NCI-H1092 treated with DMSO at 0.1 percent for 48 hours (cell line): ENCODE measurements around the gene SMPD3.

ENCODE experiments used
- DNase-seq: peaks from one replicate; lab custom pipeline; 2025; lab: John Stamatoyannopoulos, UW

Gene SMPD3

DNA sequence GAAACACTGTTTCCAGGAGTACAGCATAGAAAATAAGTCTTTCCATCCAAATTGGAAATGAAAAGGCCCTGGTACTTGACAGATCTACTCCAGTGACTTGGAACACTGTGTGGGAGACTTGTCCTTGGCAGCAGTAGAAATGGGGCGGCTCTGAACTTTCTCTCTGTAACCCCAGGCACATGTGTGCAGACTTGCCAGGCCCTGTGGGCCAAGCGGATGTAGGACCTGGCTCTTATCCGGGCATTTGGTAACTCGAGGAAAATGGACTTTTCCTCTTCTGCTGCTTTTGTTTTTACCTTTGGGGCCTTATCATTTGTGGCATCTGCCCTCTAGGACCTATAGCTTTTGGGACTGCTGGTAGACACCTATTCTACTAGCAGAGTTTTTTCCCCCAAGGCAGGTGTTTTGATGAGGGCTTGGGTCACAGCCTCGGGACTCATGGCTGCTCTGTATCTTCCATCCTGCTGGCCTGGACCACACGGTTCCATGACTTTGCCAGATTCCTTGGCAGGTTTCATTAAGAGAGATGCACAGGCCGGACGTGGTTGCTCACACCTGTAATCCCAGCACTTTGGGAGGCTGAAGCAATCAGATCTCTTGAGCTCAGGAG is 43.5 kb downstream of the SMPD3 start:
- no peak for DNase-seq

DNA sequence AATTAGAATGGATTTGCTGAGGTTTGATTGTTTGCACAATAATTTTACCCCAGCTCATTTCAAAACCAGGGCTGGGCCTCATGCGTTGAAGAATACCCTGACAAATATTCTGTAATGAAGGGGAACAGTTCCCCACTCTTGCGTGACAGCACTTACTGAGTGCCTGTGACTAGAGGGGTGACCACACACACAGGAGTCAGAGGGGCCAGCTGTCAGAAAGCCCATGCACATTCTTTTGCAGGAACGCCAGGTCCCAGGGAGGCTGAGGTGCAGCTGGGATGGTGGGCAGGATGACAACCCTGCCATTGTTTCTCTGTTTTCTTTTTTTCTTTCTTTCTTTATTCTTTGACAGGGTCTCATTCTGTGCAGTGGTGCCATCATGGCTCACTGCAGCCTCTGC is 44.6 kb downstream of the SMPD3 start:
- no peak for DNase-seq

DNA sequence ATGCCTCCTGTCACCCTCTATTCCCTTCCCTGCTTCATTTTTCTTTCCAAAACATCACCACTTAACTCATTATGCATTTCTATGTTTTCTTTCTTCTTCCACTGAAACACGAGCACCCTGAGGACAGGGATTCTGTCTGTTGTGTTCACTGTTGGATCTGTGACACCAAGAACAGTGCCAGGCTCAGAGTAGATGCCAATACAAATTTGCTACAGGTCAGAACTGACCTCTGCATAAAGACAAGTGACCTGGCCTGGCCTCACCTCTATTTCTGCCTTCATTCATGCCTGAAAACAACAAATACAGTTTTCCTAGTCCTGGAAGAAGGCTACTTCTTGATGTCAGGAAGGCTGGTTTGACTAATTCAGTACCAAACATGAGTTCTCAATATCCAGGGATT is 45.1 kb downstream of the SMPD3 start:
- DNase-seq = no peak

DNA sequence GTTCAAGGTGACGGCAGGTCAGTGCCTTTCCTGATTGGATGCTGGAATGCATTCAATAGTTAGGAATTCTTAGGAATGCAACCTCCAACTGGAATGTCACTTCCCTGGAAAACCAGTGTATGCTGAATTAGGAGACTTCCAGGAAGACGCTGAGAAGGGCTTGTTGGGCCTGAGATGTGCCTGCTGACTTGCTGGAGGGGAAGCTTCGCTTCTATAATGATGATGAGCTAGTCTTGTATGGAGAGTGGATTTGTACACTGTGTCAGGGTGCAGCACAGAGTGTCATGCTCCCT is 45.6 kb downstream of the SMPD3 start:
- DNase-seq = no peak

DNA sequence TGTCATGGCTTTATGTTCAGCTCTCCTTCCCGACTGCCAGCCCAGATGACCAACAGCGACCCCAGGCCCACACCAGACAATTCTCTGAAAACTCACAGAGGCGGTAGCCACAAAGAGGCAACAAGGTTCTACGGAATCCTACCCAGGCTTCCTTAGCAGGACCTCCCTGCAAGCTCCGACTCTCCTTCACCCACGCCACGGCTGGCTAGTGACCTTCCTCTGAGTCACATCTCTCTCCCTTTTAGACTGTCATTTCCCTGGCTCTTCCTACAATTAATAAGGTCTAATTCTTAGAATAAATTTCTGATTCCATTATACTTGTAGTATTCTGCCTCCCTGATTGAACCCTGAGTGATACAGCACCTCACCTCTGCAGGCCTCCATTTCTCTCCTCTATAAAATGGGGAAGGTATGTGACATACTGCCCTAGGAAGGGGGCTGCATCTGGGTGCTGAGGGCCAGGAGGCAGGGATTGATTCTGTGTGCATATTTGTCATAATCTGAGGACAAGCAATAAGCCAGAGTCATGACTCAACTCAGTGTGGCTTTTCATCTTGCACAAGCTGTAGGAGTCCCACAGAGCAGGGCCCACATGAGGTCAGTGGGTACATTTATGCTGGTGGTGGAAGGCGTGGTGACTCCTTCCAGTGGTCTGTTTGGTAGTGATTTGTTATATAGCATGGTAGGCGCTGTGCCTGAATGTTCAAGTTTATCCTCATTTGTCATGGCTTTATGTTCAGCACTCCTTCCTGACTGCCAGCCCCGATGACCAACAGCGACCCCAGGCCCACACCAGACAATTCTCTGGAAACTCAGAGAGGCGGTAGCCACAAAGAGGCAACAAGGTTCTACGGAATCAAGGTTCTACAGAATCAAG is 46.2 kb downstream of the SMPD3 start:
- no peak for DNase-seq

DNA sequence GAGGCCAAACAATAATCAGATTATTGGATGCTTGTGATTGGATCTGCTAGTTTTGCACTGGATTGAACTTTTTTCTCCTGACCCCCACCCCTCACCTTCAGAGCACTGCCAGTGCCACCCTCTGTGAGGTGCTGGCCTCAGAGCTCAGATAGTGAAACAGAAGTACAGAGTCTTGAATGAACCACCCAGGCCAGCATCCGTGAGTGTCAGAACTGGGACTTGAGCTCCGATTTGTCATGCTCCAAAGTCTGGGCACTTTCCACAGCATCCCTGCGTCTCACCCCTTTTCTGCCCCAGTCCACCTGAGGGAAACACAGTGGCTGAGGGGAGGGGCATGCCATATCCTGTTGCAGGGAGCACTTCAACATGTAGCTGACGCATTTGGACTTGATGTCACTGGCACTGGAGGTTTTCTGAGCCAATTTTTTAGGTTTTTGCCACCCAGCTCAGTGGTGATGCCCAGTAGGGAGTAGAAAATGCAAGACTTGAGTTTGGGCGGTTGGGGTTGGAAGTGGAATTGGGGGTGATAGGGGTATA is 47.3 kb downstream of the SMPD3 start:
- no peak for DNase-seq

DNA sequence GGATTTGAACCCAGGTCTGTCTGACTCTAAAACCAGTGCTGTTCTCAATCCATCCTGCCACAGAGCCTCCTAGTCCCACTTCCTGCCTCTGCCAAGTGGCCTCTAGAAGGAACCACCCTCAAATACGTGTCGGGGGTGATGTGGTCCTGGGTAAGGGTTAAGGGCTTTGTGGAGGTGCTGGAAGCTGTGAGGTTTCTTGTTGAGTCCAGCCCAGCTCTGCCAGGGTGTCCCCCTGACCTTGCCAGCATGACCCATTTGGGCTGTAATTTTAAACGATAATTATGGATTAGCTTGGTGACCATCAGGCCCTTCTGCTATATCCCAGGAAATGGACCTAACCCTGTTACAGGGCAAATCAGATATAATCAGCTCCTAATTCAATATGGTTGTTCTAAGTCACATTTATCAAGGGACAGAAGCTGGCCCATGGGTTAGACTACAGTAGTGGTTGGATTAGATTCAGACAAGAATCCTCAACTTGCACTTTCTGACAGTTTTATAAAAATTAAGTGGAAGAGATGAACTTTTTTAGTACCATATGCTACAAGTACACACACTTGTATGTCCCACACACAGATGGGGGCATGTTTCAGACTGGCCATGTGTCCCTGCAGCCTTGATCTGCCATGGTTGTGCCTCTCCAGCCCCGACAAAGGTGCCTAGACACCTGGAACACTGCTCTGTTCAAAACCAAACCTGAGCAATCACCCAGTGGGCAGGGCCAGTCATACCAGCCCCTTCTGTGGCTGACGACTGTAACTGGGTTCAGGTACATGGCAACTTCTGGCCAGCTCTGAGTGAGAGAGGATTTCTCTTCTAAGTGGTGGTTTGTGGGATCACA is 48.0 kb downstream of the SMPD3 start:
- no peak for DNase-seq

DNA sequence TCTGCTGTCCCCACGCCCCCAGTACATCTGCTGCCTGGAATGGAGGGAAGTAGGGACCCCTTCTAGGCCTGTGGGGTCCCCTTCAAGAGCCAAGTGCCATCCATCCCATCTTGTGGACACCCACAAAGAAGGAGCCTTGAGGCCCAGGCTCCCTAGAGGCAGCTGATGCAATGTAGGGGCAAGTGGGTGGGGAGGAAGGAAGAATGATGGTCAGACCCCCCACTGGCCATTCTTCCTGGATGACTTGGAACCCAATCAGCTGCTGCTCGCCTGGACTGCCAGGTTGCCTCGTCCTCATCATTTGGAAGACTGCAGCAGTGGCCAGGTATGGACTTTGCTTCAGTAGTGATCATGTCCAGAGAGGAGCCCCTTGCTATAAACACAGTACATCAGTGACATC is 48.9 kb downstream of the SMPD3 start:
- DNase-seq = no peak

DNA sequence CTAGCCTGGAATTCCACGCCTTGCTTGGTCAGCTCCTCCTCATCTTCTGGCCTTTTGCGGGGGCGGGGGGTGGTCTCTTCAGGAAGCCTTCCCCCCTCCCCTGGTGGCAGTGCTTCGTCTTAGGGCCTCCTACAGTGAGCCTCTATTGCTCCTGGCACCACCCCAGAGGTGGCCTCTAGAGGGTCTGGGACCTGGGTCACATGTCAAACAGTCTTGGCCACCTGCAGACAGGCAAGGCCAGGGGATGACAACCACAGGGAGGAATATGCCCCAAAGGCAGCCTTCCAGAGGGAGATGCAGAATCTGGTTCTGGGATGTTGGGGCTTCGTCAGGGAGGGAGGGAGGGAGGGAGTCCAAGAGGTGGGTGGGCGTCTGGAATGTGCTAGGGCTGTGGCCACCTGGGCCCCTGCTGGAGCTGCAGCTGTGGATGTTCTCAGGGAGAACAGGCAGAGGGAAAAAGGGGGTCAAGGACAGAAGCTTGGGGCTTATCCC is 50.6 kb downstream of the SMPD3 start:
- no peak for DNase-seq

DNA sequence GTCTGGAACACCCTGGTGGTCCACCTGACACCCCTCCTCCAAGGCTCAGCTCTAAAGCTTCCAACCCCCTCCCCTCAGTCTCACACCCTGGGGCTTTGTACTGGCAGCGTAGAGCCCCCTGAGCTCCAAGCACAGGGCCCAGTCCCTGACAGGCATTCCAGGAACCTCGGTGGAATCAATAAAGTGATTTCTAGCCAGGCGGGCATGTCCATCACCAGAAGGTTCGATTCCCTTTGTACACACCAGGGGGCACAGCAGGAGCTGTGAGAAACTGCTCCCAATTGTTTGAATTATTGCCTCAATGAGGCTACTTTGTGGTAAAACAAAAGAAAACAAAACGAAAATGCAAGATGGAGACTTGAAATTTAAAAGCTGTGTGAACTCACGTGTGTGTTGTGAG is 51.8 kb downstream of the SMPD3 start:
- peak; percentile 15 for DNase-seq

DNA sequence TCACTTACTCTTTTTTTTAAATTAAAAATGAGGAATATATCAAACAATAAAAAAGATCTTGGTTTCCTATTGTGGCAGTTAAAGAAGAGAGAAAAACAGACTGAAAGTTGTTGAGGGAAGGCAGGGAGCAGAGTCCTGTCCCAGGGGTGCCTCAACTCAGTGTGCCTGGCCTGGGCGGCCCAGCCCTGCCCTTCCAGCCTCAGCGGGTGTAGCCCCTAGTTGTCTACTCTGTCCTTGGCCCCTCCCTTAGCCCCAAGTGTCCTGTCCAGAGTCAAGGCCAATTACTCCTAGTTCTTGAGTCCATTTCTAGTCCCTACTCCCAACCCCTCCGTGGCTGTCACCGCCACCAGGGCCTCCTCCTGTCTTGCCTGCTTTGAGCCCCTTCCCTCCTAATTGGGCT is 52.5 kb downstream of the SMPD3 start:
- DNase-seq = no peak

DNA sequence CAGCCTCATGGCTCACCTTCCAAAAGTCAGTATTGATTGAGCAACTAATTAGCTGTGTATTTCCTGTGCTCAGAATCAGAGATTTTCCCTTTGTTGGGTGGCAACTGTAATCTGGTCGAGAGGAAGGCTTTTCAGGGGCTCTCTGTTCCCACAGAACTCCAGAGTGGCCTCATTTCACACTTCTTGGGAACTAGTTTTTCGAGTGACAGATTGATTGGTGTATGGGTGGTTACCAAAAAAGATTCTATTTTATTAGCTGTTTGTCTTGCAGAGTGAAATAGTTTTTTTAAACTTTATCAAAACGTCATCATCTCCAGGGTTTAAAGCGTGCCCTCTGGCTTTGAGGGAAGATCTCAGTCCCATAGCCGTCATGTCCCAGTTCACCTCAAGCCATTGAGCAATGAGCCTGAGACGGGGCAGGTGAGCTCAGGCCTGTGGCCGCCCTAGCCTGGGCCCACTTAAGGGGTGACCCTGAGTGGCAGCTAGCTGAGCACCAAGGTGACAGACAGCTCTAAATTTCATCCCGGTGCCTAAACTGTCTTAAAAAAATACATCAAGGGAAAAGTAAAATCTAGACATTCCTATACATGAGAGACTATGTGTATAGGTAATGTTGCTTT is 53.0 kb downstream of the SMPD3 start:
- no peak for DNase-seq

DNA sequence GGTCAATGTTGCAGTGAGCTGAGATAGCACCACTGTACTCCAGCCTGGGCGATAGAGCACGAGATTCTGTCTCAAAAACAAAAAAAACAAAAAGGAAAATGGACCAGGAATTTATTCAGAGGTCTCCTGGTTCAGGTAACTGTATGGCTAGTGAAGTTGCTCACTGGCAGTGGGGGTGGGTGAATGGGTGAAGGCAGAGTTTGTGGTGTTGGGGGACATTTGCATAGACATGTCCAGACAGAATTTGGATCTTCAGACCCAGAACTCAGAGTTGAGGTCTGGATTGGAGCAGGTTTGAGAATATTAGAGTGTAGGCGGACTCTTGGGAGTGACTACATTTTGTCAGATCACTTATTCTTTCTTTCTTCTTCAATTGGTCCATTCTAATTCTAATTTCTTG is 55.0 kb downstream of the SMPD3 start:
- DNase-seq = no peak

DNA sequence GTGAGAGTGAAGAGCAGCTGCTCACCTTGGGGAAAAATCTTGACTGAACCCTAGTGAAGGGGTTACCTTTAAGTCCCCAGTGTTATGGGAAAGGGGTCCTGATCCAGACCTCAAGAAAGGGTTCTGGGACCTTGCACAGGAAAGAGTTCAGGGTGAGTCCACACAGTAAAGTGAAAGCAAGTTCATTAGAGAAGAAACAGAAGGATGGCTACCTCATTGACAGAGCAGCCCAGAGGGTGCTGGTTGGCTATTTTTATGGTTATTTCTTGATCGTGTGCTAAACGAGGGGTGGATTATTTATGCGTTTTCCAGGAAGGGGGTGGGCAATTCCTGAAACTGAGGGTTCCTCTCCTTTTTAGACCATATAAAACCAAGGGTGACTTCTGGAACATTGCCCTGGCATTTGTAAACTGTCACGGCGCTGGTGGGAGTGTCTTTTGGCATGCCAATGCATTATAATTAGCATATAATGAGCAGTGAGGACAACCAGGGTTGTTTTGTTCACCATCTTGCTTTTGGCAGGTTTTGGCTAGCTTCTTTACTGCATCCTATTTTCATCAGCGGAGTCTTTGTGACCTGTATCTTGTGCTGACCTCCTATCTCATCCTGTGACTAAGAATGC is 58.4 kb downstream of the SMPD3 start:
- no peak for DNase-seq

DNA sequence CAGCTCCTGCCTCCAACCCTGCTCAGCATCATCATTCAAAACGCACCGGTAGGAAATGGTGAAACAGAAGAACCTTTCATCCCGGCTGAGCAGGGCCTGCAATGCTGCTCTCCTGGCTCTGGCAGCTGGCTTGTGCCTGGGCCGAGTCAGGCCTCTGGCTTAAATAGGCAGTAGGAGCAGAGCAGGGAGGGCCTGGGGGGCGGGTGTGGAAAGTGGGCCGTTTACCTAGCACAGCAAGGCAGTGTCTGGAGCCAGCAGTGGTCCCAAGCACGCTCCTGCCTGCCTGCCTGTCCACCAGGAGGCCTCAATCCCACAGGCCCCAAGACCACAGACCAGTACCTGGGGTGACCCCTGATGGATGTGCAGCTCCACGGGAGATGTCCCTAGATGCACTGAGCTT is 59.3 kb downstream of the SMPD3 start:
- DNase-seq = no peak

DNA sequence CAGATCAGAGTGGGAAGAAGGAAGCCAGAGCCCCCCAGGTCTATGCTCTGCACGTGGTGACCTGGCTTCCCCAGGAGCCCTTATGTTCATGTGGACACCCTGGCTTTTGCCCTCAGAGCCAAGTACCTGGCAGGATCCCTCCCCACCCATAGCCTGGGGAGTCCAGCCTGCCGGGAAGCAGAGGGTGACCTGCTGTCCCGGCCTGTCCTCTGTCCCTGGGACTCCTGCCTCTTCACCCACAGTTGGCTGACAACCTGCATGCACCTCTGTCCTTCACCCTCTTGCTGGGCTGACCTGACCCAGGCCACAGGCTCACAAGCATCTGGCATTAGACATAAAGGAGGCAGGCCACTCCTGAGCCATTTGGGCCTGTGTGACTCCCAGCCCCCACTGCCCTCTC is 60.2 kb downstream of the SMPD3 start:
- no peak for DNase-seq

DNA sequence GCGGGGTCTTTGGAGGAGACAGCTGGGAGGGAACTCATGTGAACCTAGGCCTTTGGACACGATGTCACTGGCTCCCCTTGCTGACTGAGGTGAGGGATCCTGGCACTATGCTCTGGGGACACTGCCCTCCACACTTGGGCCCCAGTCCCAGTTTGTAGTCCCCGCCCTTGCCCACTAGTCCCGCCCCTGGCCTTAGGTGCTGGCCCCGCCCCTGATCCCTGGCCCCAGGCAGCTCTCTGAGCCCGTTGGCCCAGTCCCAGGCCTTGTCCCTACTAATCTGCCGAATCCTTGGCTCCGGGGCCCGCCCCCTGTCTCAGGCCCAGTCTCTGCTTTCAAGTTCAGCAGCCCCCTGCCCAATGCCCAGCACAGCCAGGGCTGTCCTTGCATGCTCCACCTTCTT is 61.0 kb downstream of the SMPD3 start:
- no peak for DNase-seq

DNA sequence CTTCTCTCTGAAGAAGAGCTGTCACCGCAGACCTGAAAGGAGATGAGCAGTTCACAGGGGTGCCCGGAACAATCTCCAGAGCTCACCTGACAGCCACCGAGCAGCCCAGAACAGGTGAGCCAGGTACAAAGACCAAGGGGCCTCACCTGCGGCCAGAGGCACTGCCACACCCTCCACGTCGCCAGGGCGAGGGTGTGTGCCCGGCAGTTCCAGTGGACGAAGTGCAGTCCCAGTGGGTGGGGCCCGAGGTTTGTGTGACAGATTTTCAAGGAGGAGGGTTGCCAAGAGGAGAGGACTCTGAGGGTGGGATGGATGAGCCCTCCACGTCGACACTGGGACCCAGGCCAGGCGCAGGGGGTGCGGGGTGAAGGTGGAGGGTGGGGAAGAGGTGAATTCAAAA is 61.7 kb downstream of the SMPD3 start:
- no peak for DNase-seq

DNA sequence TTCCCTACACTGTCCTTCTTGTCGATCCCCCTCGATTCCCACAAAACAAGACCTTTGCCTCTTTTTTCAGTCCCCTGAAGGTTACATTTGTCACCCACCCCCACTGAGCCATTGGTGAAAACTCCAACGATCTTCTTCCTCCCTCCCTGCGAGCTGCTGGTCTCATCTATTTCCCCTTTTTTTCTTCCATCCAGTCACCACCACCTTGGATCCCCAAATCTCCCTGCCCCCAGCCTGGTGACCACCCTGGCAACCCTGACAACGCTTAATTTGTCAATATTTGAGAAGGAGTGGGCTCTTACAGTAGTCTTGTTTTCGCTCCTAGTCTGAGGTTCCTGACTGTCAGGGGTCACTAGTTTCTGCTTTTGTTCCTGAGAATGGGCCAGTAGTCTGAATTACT is 62.9 kb downstream of the SMPD3 start:
- no peak for DNase-seq

DNA sequence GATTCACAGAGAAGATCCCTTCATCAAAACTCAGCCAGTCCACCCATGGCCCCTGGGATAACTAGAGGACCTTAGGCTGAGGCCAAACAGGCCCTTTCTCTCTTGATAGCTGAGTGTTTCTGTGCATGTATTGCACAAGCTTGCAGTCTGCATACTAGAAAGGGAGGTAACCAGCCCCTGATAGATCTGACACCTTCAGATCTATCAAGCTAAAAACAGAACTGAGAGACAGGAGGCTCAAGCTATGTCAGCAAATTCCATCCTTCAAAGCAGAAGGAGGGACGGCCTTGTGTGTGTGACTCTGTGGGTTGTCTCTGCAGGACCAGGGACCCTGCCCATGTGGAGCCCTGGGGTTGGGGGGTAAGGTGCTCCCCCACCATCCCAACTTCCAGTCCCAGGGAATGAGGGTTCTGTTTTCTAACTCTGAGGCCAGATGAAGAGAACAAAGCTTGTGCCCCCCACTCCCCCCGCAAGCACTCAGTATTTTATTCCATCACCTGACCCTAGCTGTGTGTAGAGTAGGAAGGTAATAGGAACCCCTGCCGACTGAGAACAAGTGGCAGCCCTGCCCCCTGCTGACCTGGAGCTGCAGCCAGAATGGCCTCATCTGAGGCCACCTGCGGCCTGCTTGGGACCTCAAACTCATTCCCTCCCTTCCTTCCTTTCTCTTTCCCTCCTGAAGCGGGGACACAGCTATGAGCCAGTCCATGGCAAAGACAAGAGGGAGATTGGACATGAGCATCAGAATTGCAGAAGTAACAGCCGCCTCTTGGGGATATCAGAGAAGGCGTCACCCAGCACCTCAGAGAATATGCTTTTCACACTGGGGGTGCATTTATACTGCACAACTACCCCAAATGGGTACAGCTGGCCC is 63.8 kb downstream of the SMPD3 start:
- DNase-seq = peak; percentile 37

DNA sequence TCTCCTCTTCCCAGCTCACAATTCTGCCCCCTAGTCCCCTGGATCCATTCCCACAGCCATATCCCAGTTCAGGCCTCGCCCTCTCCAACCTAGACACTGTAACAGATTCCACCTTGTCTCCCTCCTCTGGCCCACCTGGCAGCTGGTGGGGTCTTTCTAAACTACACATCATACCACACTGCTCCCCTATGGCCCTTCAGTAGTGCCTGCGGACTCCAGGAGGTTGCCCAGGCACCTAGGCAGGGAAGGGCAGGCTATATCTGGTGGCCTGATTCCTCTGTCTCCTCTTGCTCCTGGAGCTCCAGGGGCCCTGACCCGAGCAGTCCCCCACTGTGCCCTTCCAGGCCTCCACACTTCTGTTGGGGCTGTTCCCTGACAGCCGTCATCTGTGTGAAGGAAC is 64.5 kb downstream of the SMPD3 start:
- no peak for DNase-seq
